GM12891 (cell line): ENCODE measurements around the gene CRB3.

Source experiments
- PAX5 ChIP-seq: IDR thresholded peaks from 2 replicates; pipeline ENCODE4 v1.6.1; 2011; ENCODE audit warnings: low read length, moderate library complexity, mild to moderate bottlenecking; ENCODE audit not compliant: insufficient read depth, severe bottlenecking
- POLR2A ChIP-seq: IDR thresholded peaks from 2 replicates; pipeline ENCODE4 v1.6.1; 2011; ENCODE audit warnings: low read depth, low read length, control low read depth
- POLR2AphosphoS5 ChIP-seq: IDR thresholded peaks from 2 replicates; pipeline ENCODE4 v1.6.1; 2011; ENCODE audit warnings: low read depth, low read length, control low read depth
- POU2F2 ChIP-seq: IDR thresholded peaks from 2 replicates; pipeline ENCODE4 v1.6.1; 2011; ENCODE audit warnings: low read depth, mild to moderate bottlenecking, control low read depth, low read length, moderate library complexity
- SPI1 ChIP-seq: IDR thresholded peaks from 2 replicates; pipeline ENCODE4 v1.6.1; 2011; ENCODE audit warnings: low read depth, low read length, control low read depth
- TAF1 ChIP-seq: IDR thresholded peaks from 2 replicates; pipeline ENCODE4 v1.6.1; 2011; ENCODE audit warnings: low read depth, low read length, control low read depth

DNA sequence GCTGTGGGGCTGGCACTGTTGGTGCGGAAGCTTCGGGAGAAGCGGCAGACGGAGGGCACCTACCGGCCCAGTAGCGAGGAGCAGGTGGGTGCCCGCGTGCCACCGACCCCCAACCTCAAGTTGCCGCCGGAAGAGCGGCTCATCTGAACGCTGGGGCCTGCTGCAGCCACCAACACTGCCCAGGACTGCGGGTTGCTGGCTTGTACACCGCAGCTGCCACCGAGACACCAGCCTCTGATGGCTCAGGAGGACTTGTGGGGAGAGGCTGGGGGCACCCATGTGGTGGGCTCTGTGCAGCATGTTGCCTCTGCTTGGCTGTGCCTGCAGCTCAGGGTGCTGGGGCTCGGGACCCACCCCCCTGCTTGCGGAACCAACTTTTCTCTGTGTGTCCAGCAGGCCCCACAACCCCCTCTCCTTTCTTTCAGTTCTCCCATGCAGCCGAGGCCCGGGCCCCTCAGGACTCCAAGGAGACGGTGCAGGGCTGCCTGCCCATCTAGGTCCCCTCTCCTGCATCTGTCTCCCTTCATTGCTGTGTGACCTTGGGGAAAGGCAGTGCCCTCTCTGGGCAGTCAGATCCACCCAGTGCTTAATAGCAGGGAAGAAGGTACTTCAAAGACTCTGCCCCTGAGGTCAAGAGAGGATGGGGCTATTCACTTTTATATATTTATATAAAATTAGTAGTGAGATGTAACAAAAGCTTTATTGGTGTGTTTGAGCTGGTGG lies 2.6 kb downstream of the CRB3 start:
- no peak for TF ChIP-seq POLR2A
- TF ChIP-seq POLR2AphosphoS5 = peak; percentile 46; the same call in 1 of the 2 replicates
- no peak for TF ChIP-seq POU2F2
- no peak for TF ChIP-seq TAF1
- no peak for TF ChIP-seq SPI1
- no peak for TF ChIP-seq PAX5
